HG02759 (cell line): ENCODE results near the gene MGMT.
A peak's percentile ranks its signal among the peaks of the same experiment; 100 is the strongest.

Experiments
- ATAC-seq: cut with Tn5 transposase; IDR thresholded peaks from one replicate; pipeline ENCODE4 v1.9.1; 2021; ENCODE audit warnings: mild to moderate bottlenecking, moderate library complexity; ENCODE audit not compliant: unreplicated experiment

MGMT gene

DNA sequence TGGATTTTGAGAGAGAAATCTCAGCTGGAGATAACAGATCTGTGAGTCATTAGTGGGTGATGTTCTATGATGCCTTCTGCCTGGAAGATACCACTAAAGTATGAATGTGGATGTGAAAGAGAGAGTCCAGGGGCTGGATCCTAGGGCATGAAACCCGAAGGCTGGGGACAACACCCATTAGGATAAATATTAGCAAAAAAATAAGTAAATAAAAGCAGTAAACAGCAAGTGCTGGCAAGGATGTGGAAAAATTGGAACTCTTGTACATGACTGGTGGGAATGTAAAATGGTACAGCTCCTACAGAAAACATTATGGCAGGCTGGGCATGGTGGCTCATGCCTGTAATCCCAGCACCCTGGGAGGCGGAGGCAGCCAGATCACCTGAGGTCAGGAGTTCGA, 16.6 kb upstream of the MGMT start:
- no peak for ATAC-seq

DNA sequence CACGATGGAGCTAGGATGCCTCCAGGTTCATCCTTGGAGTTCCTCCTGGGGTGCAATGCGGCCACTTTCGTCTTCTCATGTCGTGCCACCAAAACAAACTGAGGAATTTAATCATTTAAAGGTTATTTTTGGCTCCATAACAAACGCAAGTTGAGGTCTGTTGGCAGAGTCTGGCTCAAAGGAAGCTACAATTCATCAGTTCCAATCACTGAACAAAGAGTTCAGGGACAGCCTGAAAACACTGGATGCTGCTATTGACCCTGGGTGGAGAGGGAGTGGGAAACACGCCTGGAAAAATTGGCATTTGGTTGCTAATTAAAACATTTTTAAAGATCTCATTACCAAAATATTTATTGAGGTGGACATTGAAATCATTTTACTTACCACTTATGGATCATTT, 11.4 kb upstream of the MGMT start:
- ATAC-seq = no peak

GRCh38 chr10:129459762-129460539, 7.1 kb upstream of the MGMT start:
- ATAC-seq = no peak

DNA sequence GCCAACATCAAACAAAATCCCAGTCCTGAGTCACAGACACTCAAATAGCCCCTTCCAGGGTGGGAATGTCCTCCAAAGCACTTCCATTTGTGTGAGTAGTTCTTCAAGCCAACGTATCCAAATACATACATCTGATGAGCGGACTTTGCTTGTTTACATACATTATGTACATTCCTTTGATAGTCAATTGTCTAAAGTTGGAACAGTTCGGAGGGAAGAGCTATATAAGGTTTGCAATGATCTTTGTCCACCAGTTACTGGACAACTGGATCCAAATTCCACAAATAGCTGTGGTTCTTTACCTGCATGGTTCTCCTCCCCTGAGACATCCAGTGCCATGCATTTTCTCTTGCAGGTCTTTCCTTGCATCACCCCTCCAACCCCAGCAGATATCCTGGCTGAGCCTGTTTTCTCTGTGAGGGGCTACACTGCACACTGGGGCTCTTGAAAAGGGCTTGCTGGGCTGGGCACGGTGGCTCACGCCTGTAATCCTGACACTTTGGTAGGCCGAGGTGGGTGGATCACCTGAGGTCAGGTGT, 4.7 kb upstream of the MGMT start:
- ATAC-seq = no peak

GRCh38 chr10:129464251-129464650, 2.8 kb upstream of the MGMT start:
- ATAC-seq = no peak

GRCh38 chr10:129465796-129466702, 992 bp upstream of the MGMT start:
- peak; percentile 6 for ATAC-seq

DNA sequence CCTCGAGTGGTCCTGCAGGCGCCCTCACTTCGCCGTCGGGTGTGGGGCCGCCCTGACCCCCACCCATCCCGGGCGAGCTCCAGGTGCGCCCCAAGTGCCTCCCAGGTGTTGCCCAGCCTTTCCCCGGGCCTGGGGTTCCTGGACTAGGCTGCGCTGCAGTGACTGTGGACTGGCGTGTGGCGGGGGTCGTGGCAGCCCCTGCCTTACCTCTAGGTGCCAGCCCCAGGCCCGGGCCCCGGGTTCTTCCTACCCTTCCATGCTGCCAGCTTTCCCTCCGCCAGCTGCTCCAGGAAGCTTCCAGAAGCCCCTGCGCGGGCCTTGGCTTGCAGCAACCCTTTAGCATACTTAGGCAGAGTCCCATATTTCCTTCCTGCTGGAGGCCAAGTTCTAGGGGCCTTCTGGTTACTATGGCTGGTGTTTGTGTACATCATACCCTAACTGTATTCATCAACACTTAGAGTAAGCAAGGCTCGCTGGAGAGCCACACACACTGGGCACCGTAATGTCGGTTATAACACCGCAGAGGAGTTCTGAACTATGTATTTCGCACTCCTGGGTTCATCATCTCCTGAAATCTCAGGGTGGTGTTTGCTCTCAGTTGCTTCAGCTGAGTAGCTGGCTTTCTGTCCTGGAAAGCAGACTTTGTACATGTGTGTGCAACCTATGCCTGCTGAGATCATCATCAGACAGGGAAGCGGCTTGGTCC, 471 bp downstream of the MGMT start:
- ATAC-seq = no peak

GRCh38 chr10:129468187-129468586, 1.1 kb downstream of the MGMT start:
- ATAC-seq = no peak

DNA sequence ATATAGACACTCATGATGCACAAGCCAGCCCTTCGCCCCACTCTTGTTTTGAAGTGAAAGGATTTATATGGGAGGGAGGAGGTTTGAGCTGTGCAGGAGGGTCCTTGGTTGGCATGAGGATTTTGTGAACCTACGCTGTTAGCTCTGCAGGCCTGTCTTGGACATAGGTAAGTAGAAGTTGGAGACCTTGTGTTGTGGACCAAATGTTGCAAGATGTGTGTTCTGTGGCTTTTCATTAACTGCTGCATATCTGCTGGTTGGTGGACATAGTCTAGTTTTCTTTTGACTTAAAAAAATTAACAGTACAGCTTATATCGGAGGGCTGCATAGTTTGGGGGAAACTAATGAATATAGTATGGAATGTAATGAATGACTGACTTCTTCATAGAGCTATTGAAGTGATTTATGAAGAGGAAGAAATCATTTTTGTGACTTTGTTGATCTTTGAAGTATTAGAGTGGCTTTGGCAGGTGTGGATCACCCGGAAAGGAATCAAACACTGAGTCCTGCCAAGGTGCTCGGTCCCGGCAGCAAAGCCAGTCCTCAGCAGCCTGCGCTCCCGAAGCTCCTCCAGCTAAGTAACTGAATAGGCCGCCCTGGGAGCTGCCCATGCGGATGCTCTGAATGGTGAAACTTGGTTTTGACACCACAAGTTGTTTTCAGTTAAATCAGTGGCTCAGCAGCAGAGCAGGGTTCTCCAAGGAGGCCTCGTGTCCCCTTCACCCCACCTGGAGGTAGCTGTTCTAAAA, 3.2 kb downstream of the MGMT start:
- ATAC-seq = no peak

- ATAC-seq = no peak
These were observed 4.6 kb downstream of the MGMT start for GRCh38 chr10:129471447-129472175.

DNA sequence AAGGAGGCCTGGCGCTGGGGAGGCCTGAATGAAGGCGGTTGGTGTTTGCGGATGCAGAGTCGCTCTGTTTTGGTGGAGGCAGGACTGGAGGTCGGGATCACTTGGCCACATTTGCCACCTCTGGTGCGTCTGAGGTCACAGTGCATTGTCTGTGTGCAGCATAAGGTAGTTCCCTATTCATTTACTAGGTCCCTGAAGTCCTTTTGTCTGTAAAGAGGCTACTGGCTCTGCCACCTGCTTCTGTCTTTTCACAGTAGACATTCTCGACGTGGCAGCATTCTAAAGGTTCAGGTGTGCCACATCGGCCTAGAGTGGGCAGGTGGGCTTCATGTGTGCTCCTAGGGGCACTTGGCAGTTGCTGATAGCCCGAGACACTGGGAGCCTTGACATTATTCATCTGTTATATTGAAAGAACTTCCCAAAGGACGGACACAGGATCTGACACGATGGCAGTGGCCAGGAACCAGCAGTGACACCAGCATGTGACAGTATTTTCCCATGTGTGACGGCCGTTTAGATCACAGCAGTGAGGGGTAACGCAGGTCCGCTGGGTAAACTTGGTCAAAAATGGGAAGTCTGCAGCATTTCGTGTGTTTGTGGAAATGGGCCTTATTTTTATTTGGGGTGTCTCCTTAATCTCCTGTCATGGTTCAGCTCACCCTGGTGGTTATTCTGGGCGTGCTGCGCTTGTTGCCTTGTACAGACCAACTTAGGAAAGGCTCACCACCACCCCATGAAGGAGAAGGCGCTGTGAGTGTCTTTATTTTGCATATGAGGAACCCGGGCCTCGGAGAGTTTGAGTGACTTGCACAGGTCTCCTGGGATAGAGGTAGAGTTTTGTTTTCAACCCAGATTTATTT, 5.9 kb downstream of the MGMT start:
- peak; percentile 59 for ATAC-seq

DNA sequence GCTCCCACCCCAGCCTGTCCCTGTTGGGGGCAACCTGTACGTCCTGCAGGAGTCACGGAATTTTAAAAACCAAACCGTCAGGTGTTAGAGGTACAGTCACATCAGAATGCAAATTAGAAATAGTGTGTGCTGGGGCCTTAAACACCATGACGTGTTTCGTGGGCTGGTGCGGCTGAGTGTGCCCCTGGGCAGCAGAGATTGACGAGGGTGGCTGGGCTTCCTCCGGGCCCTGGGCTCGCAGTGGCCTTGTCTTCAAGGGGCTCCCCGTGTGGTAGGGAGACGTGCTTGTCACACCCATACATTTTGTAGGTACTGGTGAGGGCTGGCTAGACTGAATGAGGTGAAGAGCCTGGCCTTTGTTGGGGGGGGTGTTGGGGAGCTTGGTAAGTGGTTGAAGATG, 7.6 kb downstream of the MGMT start:
- ATAC-seq = no peak

DNA sequence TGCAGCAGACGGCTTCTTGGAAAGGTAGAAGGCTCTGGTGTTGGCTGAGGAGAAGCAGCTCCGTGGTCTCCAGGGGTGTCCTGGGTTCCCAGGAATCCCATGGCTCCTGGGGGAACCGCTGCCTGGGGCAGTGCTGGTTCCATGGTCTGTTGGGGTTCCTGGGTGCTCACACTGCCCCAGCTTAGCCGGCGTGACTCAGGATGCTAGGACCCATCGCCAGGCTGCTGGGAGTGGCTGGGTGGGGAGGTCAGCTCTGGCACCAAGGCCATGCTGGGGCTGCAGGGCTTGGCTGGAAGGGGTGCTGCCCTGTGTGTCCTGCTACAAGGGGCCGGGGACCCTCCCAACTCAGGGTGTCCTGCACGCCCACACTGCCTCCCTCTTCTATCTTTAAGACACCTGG, 9.4 kb downstream of the MGMT start:
- no peak for ATAC-seq

- ATAC-seq = no peak
These were observed 10.0 kb downstream of the MGMT start for GRCh38 chr10:129477051-129477450.

GRCh38 chr10:129481641-129482040, 14.6 kb downstream of the MGMT start:
- ATAC-seq = no peak

DNA sequence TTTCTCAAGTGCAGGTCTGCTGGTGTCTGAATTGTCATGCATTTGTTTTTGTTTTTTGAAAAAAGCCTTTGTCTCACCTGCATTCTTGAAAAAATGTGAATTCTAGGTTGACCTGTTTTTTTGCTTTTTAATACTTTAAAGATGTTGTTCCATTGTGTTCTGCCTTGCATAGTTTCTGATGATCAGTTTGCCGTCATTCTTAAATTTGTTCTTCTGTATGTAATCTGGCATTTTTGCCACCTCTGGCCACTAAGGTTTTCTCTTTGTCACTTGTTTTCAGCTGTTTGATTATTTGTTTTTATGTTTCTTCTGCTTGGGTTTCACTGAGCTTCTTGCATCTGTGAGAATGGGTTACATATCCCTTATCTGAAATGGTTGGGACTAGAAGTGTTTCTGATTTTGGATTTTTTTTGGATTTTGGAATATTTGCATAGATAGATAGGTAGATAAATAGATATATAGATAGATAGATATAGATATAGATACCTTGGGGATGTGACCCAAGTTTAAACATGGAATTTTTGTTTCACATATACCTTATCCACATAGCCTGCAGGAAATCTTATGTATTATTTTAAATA, 16.5 kb downstream of the MGMT start:
- no peak for ATAC-seq

GRCh38 chr10:129486805-129487204, 19.8 kb downstream of the MGMT start:
- no peak for ATAC-seq

DNA sequence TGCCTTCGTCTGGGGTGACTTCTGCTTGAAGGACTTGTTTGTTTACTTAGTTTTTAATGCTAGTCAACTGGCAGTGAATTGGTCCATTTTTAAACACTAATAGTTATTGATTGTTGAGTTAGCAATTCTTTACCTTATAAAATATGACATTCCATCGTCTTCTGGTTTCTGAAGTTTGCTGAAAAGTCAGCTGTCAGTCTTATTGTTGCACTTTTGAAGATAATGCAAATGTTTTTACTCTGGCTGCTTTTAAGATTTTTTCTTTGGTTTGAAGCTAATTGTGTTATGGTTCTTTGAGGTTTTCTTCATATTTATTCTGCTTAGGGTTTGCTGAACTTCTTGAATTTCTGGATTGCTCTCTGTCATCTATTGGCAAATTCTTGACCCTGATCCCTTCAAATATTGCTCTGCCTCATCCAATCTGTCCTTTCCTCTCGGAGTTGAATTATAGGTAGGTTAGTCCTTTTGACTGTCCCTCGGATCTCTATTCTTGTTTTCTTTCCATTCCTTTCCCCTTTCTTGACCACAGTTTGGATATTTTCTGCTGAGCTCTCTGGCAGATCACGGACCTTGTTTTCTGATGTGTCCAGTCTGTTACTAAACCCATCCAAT, 24.2 kb downstream of the MGMT start:
- no peak for ATAC-seq
